Neural cell (in vitro differentiated cells): ENCODE data around the gene DISP2. TPM values are rescaled to one million over a fixed set of nuclear protein-coding genes. Genes with fewer than 3 reads are reported as not detected.
A peak's percentile ranks its signal among the peaks of the same experiment; 100 is the strongest.

ENCODE experiments used
- H2AFZ ChIP-seq: fragments of 200-600, 300-800 bp; sonication (generic), shearing (Covaris generic); 2 replicates; pipeline ENCODE4 v1.6.0; 2014; ENCODE audit warnings: low read depth, mild to moderate bottlenecking, antibody characterized with exemption, low read length, moderate library complexity
- H3F3A ChIP-seq: fragments of 200-600 bp; shearing (Covaris generic); 2 replicates; pipeline ENCODE4 v1.6.1; 2016; ENCODE audit warnings: mild to moderate bottlenecking, moderate library complexity, mixed read lengths, antibody characterized with exemption, low read length; ENCODE audit not compliant: insufficient read depth, poor library complexity, severe bottlenecking
- H3K27ac ChIP-seq: fragments of 200-600, 300-800 bp; sonication (generic), shearing (Covaris generic); 2 replicates; pipeline ENCODE4 v1.5.1; 2014; ENCODE audit warnings: mild to moderate bottlenecking, low read length, moderate library complexity
- H3K27me3 ChIP-seq: fragments of 300-800, 200-600 bp; sonication (generic), shearing (Covaris generic); 2 replicates; pipeline ENCODE4 v1.6.0; 2014; ENCODE audit warnings: mild to moderate bottlenecking, low read depth, low read length, moderate library complexity; ENCODE audit not compliant: insufficient read depth
- H3K36me3 ChIP-seq: fragments of 300-800, 200-600 bp; sonication (generic), shearing (Covaris generic); 2 replicates; pipeline ENCODE4 v1.5.1; 2014; ENCODE audit warnings: mild to moderate bottlenecking, antibody characterized with exemption, low read length, moderate library complexity; ENCODE audit not compliant: insufficient read depth
- H3K4me2 ChIP-seq: fragments of 300-800, 200-600 bp; sonication (generic), shearing (Covaris generic); 2 replicates; pipeline ENCODE4 v1.6.0; 2014; ENCODE audit warnings: mild to moderate bottlenecking, low read length
- H3K4me3 ChIP-seq: fragments of 300-800, 200-600 bp; sonication (generic), shearing (Covaris generic); 2 replicates; pipeline ENCODE4 v1.5.1; 2014; ENCODE audit warnings: mild to moderate bottlenecking, low read length, moderate library complexity
- H3K79me2 ChIP-seq: fragments of 200-600 bp; shearing (Covaris generic); replicated peaks from 2 replicates; pipeline ENCODE4 v1.6.0; 2014; ENCODE audit warnings: mild to moderate bottlenecking, low read length, moderate library complexity; ENCODE audit not compliant: insufficient read depth
- H3K9ac ChIP-seq: fragments of 300-800, 200-600 bp; sonication (generic), shearing (Covaris generic); 2 replicates; pipeline ENCODE4 v1.6.1; 2016; ENCODE audit warnings: mild to moderate bottlenecking, low read length, mixed read lengths
- H3K9me2 ChIP-seq: fragments of 200-600 bp; shearing (Covaris generic); 2 replicates; pipeline ENCODE4 v1.6.1; 2016; ENCODE audit warnings: mild to moderate bottlenecking, low read length, mixed read lengths; ENCODE audit not compliant: insufficient read depth
- H3K9me3 ChIP-seq: fragments of 200-600, 300-800 bp; sonication (generic), shearing (Covaris generic); 2 replicates; pipeline ENCODE4 v1.6.1; 2016; ENCODE audit warnings: mild to moderate bottlenecking, mixed run types, low read length, moderate library complexity, mixed read lengths
- H4K20me1 ChIP-seq: fragments of 200-600 bp; shearing (Covaris generic); 2 replicates; pipeline ENCODE4 v1.6.1; 2016; ENCODE audit warnings: mild to moderate bottlenecking, mixed run types; ENCODE audit not compliant: insufficient read depth
- CTCF ChIP-seq: fragments of 450-650 bp; IDR thresholded peaks from 2 replicates; pipeline ENCODE4 v1.5.1; 2014; ENCODE audit warnings: antibody characterized with exemption, mild to moderate bottlenecking, moderate library complexity; ENCODE audit not compliant: poor library complexity, severe bottlenecking
- EP300 ChIP-seq: fragments of 450-650 bp; conservative IDR thresholded peaks from 2 replicates; pipeline ENCODE4 v1.6.1; 2014; ENCODE audit warnings: antibody characterized with exemption, mild to moderate bottlenecking, moderate library complexity; ENCODE audit not compliant: poor library complexity, severe bottlenecking
- EZH2 ChIP-seq: fragments of 200-600, 300-800 bp; shearing (Covaris generic), sonication (generic); IDR thresholded peaks from 2 replicates; pipeline ENCODE4 v1.6.1; 2014; ENCODE audit warnings: antibody characterized with exemption, low read length, borderline replicate concordance, mild to moderate bottlenecking; ENCODE audit not compliant: insufficient read depth, poor library complexity, severe bottlenecking
- MXI1 ChIP-seq: fragments of 450-650 bp; conservative IDR thresholded peaks from 2 replicates; pipeline ENCODE4 v1.6.1; 2014; ENCODE audit warnings: antibody characterized with exemption, mild to moderate bottlenecking; ENCODE audit not compliant: poor library complexity, severe bottlenecking
- POLR2AphosphoS5 ChIP-seq: IDR thresholded peaks from 2 replicates; pipeline ENCODE4 v1.6.1; 2012
- RAD21 ChIP-seq: fragments of 450-650 bp; conservative IDR thresholded peaks from 2 replicates; pipeline ENCODE4 v1.6.1; 2014; ENCODE audit warnings: antibody characterized with exemption, mild to moderate bottlenecking, moderate library complexity
- REST ChIP-seq: IDR thresholded peaks from 2 replicates; pipeline ENCODE4 v1.6.1; 2012; ENCODE audit warnings: borderline replicate concordance
- SMC3 ChIP-seq: fragments of 450-650 bp; conservative IDR thresholded peaks from 2 replicates; pipeline ENCODE4 v1.6.1; 2014; ENCODE audit warnings: antibody characterized with exemption, mild to moderate bottlenecking, moderate library complexity; ENCODE audit not compliant: poor library complexity
- TAF1 ChIP-seq: IDR thresholded peaks from 2 replicates; pipeline ENCODE4 v1.6.1; 2012; ENCODE audit warnings: low read depth
- polyA plus RNA-seq: library from polyadenylated mRNA; depleted of rRNA; stranded (reverse); fragments of >200 nt; gene quantifications from 2 replicates; pipeline ENCODE4 v1.2.3, GENCODE V29; 2014

Gene DISP2
- polyA plus RNA-seq, 1 donor from 2014 or later = 26.0 TPM

GRCh38 chr15:40325188-40325587 lies 32.8 kb upstream of the DISP2 start:
- Histone ChIP-seq H3K9ac (peak overlapping the region; percentile 71), H3K4me2 (peak overlapping the region; percentile 72), H3K27ac (no peak overlapping the region), H4K20me1 (no peaks in the 10 kb centered on the region), H3K79me2 (peaks cover 6% of the 10 kb centered on the region), H3K27me3 (no peaks in the 10 kb centered on the region), H2AFZ (no peak overlapping the region), H3K9me2 (no peaks in the 10 kb centered on the region), H3K4me3 (peak overlapping the region; percentile 77), H3F3A (no peaks in the 10 kb centered on the region), H3K36me3 (no peaks in the 10 kb centered on the region), H3K9me3 (no peaks in the 10 kb centered on the region)
- TF ChIP-seq CTCF (no peak), POLR2AphosphoS5 (no peak), REST (no peak), MXI1 (no peak)

- no peak overlapping the region for H2AFZ ChIP-seq
- no peak overlapping the region for H3K27ac ChIP-seq
- no peaks in the 10 kb centered on the region for H3K36me3 ChIP-seq
- peak overlapping the region; percentile 77 for H3K4me3 ChIP-seq
- H4K20me1 ChIP-seq = no peaks in the 10 kb centered on the region
- peaks cover 6% of the 10 kb centered on the region for H3K79me2 ChIP-seq
- peak overlapping the region; percentile 16 for H3K4me2 ChIP-seq
- no peaks in the 10 kb centered on the region for H3K9me3 ChIP-seq
- TF ChIP-seq POLR2AphosphoS5 (no peak), CTCF (no peak), MXI1 (no peak), REST (no peak), EP300 (no peak), TAF1 (no peak), EZH2 (no peak), SMC3 (no peak), RAD21 (no peak)
- no peaks in the 10 kb centered on the region for H3F3A ChIP-seq
- no peaks in the 10 kb centered on the region for H3K9me2 ChIP-seq
- H3K9ac ChIP-seq = no peak overlapping the region
- no peaks in the 10 kb centered on the region for H3K27me3 ChIP-seq
These were observed 32.3 kb upstream of the DISP2 start for GRCh38 chr15:40325700-40326099.
